B cell (primary cell): ENCODE results near the gene GATA3. TPM values are rescaled to one million over a fixed set of nuclear protein-coding genes. Genes with fewer than 3 reads are reported as not detected.

ENCODE experiments used
- ATAC-seq: fragments of 200-7000 bp; cut with Tn5 transposase; one replicate; pipeline ENCODE4 v1.10.0; 2021; ENCODE audit warnings: low read depth, mild to moderate bottlenecking, moderate number of reproducible peaks, moderate library complexity
- CTCF ChIA-PET: fragments of 350-600 bp; sonication (Branson Sonifier 250); formaldehyde crosslinking; loops from one replicate; lab custom pipeline; 2021; ENCODE audit warnings: antibody characterized with exemption, inconsistent platforms; lab: Charles Lee
- POLR2A ChIA-PET: fragments of 350-600 bp; sonication (Branson Sonifier 250); formaldehyde crosslinking; loops from one replicate; lab custom pipeline; 2021; ENCODE audit warnings: antibody characterized with exemption; lab: Charles Lee
- DNase-seq: peaks from one replicate; pipeline ENCODE4 v3.0.0; 2013
- H2AFZ ChIP-seq: 2 replicates; pipeline ENCODE4 v1.6.1; 2012; ENCODE audit warnings: mild to moderate bottlenecking, low read depth, low read length; ENCODE audit not compliant: insufficient read depth, poor library complexity, severe bottlenecking
- H3K27ac ChIP-seq, 2 donors: 1 replicate in 1 of 2; 2 replicates in 1 of 2; pipeline ENCODE4 v1.5.1; 2012 to 2013; ENCODE audit warnings: low read length in 2 of 2, mild to moderate bottlenecking in 2 of 2, moderate library complexity in 1 of 2
- H3K27me3 ChIP-seq, 4 experiments: fragments of 200-600 bp in 1 of 4; sonication (generic) in 1 of 4; replicated peaks in 1 of 4; 1 replicate in 2 of 4; 2 replicates in 2 of 4; pipeline versions ENCODE4 v1.6.1 to v1.7.0; 2013 to 2016; ENCODE audit warnings: low read length in 3 of 4, mild to moderate bottlenecking in 2 of 4, mixed read lengths in 1 of 4, moderate library complexity in 1 of 4; ENCODE audit not compliant: insufficient read depth in 4 of 4, control insufficient read depth in 3 of 4; ENCODE audit errors: control extremely low read depth in 1 of 4
- H3K36me3 ChIP-seq, 2 experiments: replicated peaks in 1 of 2; 1 replicate in 1 of 2; 2 replicates in 1 of 2; pipeline versions ENCODE4 v1.6.1 to v1.7.1; 2013; ENCODE audit warnings: low read length in 1 of 2; ENCODE audit not compliant: insufficient read depth in 2 of 2, control insufficient read depth in 1 of 2; ENCODE audit errors: control extremely low read depth in 1 of 2, extremely low read depth in 1 of 2
- H3K4me1 ChIP-seq, 2 donors: fragments of 200-600 bp in 1 of 2; sonication (generic) in 1 of 2; 1 replicate in 1 of 2; 2 replicates in 1 of 2; pipeline versions ENCODE4 v1.5.1 to v1.6.1; 2013 to 2017; ENCODE audit warnings: low read length in 2 of 2; ENCODE audit not compliant: control insufficient read depth in 2 of 2, insufficient read depth in 2 of 2
- H3K4me2 ChIP-seq: replicated peaks from 2 replicates; pipeline ENCODE3; 2012; ENCODE audit warnings: mild to moderate bottlenecking, low read depth, low read length; ENCODE audit not compliant: poor library complexity, severe bottlenecking
- H3K4me3 ChIP-seq, 5 experiments: fragments of 200-600 bp in 1 of 5; sonication (generic) in 1 of 5; 1 replicate in 3 of 5; 2 replicates in 2 of 5; pipeline versions ENCODE4 v1.5.1 to v1.7.0; 2011 to 2016; ENCODE audit warnings: low read length in 4 of 5, mild to moderate bottlenecking in 4 of 5, low read depth in 2 of 5, control low read depth in 1 of 5, moderate library complexity in 1 of 5; ENCODE audit not compliant: insufficient read depth in 1 of 5; ENCODE audit errors: control extremely low read depth in 1 of 5, extremely low read depth in 1 of 5
- H3K79me2 ChIP-seq: fragments of 200-600 bp; sonication (generic); one replicate; pipeline ENCODE4 v1.6.0; 2016; ENCODE audit warnings: low read length; ENCODE audit not compliant: control insufficient read depth, insufficient read depth
- H3K9ac ChIP-seq: fragments of 200-600 bp; sonication (generic); 2 replicates; pipeline ENCODE4 v1.6.1; 2017; ENCODE audit warnings: mild to moderate bottlenecking, low read length, moderate library complexity
- H3K9me3 ChIP-seq, 3 donors: one replicate each; pipeline versions ENCODE4 v1.6.1 to v1.7.1; 2013; ENCODE audit warnings: low read length in 2 of 3; ENCODE audit not compliant: control insufficient read depth in 2 of 3, insufficient read depth in 1 of 3; ENCODE audit errors: control extremely low read depth in 1 of 3
- H4K20me1 ChIP-seq: 2 replicates; pipeline ENCODE4 v1.6.0; 2012; ENCODE audit warnings: mild to moderate bottlenecking, low read length; ENCODE audit not compliant: insufficient read depth, control insufficient read depth, poor library complexity, severe bottlenecking
- H3K27ac Mint-ChIP-seq: one replicate; pipeline ENCODE4 v1.8.0; 2021; ENCODE audit warnings: mixed read lengths
- H3K27me3 Mint-ChIP-seq: one replicate; pipeline ENCODE4 v1.8.0; 2021; ENCODE audit warnings: mixed read lengths
- H3K4me1 Mint-ChIP-seq: one replicate; pipeline ENCODE4 v1.8.0; 2021; ENCODE audit warnings: mixed read lengths
- H3K4me3 Mint-ChIP-seq: one replicate; pipeline ENCODE4 v1.8.0; 2021; ENCODE audit warnings: mixed read lengths
- H3K9me3 Mint-ChIP-seq: one replicate; pipeline ENCODE4 v1.8.0; 2022; ENCODE audit warnings: mixed read lengths; ENCODE audit not compliant: insufficient read depth
- CTCF ChIP-seq: fragments of 200-600 bp; IDR thresholded peaks from one replicate; pipeline ENCODE4 v1.8.0; 2022; ENCODE audit warnings: antibody characterized with exemption, mild to moderate bottlenecking
- EZH2 ChIP-seq: IDR thresholded peaks from 2 replicates; pipeline ENCODE4 v1.6.1; 2012; ENCODE audit warnings: borderline replicate concordance, low read depth, mild to moderate bottlenecking, moderate library complexity, low read length; ENCODE audit not compliant: insufficient read depth, poor library complexity, severe bottlenecking
- WGBS: methylation state at CpG from one replicate; pipeline ENCODE4 v1.1.5; 2013; ENCODE audit warnings: missing lambda C conversion rate; ENCODE audit not compliant: insufficient coverage; 5-methylcytosine and 5-hydroxymethylcytosine counted together
- intact Hi-C: fragments of 100-400 bp; cut with micrococcal nuclease; formaldehyde crosslinking; loops from one replicate; pipeline ENCODE4 v1.10.0; 2022
- polyA plus RNA-seq: library from polyadenylated mRNA; depleted of rRNA; stranded (reverse); fragments of >200 nt; gene quantifications from 2 replicates; pipeline ENCODE4 v1.2.3, GENCODE V29; 2012
- total RNA-seq, 2 donors: library from RNA; stranded (reverse); fragments of 120-200 nt in 1 of 2; gene quantifications; 1 replicate in 1 of 2; 2 replicates in 1 of 2; pipeline versions ENCODE4 v1.2.3 to v1.2.4, GENCODE V29; 2013 to 2022

GATA3 gene
- total and polyA plus RNA-seq, 2 donors (not counting 1 experiment from before 2014, with no cell fraction given): 0.60 to 0.94 TPM

- Histone ChIP-seq H3K4me2 (no peak overlapping the region), H3K27me3 (peaks cover 0 to 98% (median 71%) of the 10 kb centered on the region in 4 experiments), H2AFZ (no peak overlapping the region), H3K4me1 (peaks cover 74 to 93% of the 10 kb centered on the region in 2 donors), H3K79me2 (no peaks in the 10 kb centered on the region), H3K27ac (no peak overlapping the region), H3K36me3 (no peaks in the 10 kb centered on the region), H4K20me1 (no peaks in the 10 kb centered on the region), H3K9me3 (peaks cover 0 to 82% (median 2%) of the 10 kb centered on the region in 3 donors), H3K4me3 (no peak overlapping the region), H3K9ac (no peak overlapping the region)
- Mint-ChIP-seq H3K4me3 (no peak overlapping the region), H3K9me3 (peaks cover 2% of the 10 kb centered on the region), H3K4me1 (peaks cover 53% of the 10 kb centered on the region), H3K27me3 (peaks cover 70% of the 10 kb centered on the region), H3K27ac (no peak overlapping the region)
- 18% methylated on average over 29 of the region's 30 CpGs for WGBS
- TF ChIP-seq EZH2 (no peak), CTCF (no peak)
- no peak for ATAC-seq
- intact Hi-C loops: no loop called here
- peak; percentile 27 for DNase-seq
- ChIA-PET POLR2A (no interaction called here), CTCF (no interaction called here)
Measured at GRCh38 chr10:8047452-8048280, 6.8 kb upstream of the GATA3 start.
